Anterior cingulate cortex (tissue), 58 donors: ENCODE measurements around the gene HSH2D.

Experiments
- DNase-seq, 58 donors: peaks; one replicate each; lab custom pipeline; 2025; lab: John Stamatoyannopoulos, UW

HSH2D gene

DNA sequence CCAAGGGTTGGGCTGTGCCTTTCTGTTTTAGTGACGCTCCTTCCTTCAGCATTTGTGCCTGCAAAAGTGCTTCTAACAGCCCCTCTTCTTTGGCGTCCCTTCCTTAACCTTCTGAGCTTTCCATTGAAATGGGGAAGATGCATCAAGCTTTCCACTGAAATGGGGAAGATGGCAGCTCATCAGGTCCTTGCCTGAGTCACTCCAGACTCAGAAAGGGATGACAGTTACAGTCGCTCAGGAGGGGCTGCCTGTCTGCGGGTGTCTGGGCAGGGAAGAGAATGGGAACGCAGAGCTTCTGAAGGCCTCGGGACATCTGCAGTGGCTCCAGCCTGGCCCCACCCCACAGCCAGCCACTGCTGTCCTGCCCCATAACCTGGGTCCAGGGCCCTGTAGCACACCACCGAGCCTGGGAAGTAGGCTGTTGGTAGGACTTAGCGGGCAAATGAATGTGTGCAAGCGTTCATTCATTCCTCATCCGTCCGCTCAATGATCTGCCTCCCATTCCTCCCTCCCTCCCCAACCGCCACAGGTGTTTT lies 64.1 kb downstream of the HSH2D start:
- DNase-seq = no peak
